Ramos (cell line): Measurements from ENCODE around the gene SHOX.
"Not testable (repeated sequence)": the region's sequence is repeated elsewhere in the genome, so short reads cannot be mapped to it uniquely, and the experiment has no call there.

ENCODE experiments used
- in situ Hi-C: fragments of 300-500 bp; cut with MboI; formaldehyde crosslinking; loops from one replicate; pipeline ENCODE4 v1.14.3; 2022; ENCODE audit warnings: low sequenced_read_pairs; ENCODE audit not compliant: unreplicated experiment

Gene SHOX

DNA sequence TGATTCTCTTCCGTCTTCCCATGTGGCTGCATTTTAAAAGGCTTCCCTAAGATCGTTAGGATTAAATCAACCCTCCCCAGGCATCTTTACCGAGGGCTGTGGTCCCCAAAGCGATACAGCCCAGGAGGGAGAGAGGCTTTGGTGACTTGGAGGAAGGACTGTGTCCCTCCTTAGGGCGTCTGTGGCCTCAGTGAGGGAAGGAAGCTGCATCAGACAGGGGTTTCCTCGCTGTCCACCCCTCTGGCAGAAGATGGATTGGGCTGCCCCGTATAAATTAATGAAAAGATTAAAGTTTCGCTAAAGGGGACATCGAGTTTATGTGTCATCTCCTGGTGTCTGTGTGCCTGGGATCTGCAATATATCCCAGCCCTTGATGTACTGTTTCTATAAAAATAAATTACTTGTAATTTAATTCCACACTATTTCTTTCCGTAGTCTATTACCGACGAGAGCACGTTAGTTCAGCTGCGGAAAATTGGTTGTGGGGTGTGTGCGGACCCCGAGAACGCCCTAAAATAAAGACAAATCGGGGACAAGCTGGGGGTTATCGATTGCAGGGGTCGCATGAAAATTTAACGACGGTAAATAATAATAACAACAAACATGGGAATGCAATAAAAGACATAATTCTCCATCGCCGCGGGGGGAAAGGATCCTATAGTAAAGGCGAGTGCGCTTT, 6.5 kb downstream of the SHOX start:
- in situ Hi-C loops, result no loop called here

DNA sequence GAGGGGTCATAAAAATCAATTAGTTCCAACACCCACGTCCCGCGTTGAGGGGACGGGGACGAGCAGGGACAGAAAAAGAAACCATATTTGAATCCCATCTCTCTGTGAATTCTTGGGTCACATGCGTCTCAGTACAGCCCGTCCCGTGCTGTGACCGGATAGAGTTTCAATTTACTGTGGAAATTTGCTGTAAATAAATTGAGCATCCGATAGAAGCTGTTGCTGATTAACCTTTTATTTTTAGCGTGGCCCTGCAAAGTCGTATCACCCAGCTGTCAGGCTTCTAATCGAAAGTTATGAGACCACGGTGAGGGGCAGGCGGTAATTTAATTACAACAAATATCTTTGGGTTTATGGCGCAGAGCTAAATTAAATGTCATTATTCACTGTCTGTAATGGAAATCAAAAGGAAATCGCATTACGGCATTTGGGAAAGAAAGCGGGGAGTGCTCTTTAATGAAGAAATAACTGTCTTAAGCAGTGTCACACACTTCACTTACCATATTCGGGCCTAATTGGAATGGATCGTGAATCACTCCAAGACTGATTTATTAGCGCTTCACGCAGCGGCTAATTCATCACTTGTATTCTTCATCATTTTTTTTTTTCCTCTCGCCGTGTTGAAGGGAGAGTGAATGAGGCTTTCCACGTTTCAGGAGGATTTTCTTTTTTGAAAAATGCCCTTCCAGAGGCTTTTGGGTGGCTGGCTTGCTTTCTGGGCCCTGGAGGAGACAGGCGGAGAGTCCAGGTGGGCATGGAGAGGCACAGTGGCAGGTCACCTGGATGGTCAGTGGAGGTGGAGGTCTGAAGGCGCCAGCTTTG, 7.3 kb downstream of the SHOX start:
- in situ Hi-C loops, result no loop called here

DNA sequence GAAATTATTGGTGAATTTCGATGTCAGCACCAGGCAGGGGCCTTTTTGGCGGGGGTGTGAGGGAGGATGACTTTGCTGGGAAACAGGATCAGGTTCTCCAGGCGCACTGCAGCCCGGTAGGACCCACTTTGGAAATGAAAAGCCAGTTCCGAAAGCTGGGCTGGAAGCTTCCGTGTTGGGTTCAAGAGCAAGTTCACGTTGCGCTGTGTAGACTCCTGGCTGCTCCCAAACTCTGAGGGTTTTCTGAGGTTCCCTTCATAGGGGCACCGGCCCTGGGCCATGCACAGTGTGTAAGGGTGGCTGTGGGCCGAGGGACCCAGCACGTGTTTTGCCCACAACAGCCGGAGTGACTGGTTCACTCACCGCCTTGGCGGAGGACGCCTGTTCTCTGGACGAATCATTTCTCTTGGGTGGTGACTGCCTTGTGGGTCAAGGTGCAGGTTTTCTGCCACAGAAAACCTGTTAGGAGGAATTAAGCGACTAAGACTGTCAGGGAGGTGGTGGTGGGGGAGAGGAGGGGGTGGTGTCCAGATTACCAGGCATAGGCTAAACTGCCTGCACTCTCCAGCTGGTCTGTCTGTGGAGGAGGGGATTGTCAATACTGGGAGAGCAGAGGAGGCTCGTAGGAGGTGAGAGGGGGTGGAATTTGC, 8.0 kb downstream of the SHOX start:
- in situ Hi-C loops, result no loop called here

DNA sequence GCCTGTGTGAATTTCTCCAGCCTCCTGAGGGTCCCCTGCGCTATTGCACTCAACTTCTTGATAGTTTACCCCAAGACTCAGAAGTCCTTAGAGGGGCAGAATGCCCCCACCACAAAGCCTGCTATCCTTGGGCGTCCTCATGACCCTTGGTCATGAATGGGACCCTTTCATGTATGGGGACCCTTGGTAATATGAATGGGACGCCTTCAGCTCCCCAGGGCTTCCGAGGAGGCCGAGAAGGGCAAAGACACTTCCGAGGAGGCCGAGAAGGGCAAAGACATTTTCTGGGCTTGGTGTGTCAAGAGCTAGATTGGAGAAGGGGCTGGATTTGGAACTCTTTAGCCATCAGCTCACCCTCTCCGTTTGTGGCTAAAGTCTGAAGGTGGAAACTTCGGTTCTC, 8.6 kb downstream of the SHOX start:
- in situ Hi-C loops, result no loop called here

DNA sequence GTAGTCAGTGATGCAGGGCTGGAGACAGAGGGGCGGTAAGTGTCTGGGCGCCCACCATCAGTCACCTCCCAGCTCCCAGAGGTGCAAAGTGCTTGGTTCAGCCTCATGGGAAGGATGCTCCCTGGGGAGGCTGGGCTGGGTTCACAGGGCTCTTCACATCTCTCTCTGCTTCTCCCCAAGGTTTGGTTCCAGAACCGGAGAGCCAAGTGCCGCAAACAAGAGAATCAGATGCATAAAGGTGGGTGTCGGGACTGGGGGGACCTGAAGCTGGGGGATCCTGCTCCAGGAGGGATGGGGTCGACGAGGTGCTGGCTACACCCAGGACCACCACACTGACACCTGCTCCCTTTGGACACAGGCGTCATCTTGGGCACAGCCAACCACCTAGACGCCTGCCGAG, 10.1 kb downstream of the SHOX start:
- in situ Hi-C loops, result no loop called here

DNA sequence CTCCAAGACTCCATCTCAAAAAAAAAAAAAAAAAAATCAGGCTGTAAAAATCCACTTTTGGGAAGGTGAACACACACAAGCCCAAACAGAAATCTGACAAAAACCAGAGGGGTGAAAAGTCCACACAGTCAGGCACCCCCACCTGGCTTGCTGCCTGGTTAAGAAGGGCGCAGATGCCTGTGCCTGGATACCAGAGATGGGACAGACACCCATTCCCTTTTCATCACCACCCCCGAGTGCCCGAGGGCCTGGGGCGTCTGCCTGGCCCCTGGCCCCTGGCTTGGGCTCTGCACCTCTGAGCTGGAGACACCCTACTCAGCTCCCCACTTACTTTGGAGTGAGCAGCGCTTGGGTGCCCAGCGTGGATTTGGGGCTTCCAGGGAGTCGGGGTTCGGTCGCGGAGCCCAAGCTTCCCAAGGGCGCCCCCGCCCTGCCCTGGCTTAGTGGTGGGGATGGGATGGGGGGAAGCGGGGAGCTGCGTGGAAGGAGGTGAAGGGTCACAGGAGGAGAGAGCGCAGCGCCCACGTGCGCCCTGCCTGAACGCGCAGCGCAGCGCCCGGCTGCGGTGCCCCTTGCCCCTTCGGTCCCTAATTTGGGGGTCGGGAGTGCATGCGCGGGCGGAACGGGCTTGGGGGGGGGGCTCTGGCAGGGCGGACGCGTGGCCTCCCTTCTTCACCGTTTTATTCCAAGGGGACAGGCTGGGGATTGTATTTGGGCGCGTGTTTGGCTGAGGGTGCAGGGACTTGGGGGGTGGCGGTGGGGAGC, 11.3 kb downstream of the SHOX start:
- in situ Hi-C loops, result no loop called here

DNA sequence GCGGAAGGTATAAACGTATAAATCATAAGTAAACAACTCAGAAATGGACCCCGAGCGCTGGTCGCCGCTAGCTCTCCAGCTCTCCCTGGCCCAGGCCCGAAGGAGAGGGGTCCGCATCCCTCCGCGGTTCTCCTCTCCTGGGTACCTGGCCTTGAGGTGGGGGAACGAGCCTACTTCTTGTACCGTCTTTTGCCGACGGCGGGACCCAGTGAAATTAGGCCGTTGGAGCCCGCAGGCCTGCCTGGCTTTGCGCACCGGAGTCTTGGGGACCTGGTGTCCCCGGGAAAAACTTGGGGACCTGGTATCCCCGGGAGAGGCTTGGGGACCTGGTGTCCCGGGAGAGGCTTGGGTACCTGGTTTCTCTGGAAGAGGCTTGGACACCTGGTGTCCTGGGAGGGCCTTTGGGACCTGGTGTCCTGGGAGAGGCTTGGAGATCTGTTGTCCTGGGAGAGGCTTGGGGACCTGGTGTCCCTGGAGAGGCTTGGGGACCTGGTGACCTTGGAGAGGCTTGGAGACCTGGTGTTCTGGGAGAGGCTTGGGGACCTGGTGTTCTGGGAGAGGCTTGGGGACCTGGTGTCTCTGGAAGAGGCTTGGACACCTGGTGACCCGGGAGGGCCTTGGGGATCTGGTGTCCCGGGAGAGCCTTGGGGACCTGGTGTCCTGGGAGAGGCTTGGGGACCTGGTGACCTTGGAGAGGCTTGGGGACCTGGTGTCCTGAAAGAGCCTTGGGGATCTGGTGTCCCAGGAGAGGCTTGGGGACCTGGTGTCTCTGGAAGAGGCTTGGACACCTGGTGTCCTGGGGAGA, 12.0 kb downstream of the SHOX start:
- in situ Hi-C loops, result no loop called here

DNA sequence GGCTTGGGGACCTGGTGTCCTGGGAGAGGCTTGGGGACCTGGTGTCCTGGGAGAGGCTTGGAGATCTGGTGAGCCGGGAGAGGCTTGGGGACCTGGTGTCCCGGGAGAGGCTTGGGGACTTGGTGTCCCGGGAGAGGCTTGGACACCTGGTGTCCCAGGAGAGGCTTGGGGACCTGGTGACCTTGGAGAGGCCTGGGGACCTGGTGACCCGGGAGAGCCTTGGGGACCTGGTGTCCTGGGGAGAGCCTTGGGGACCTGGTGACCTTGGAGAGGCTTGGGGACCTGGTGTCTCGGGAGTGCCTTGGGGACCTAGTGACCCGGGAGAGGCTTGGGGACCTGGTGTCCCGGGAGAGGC, 12.6 kb downstream of the SHOX start:
- in situ Hi-C loops, result no loop called here

DNA sequence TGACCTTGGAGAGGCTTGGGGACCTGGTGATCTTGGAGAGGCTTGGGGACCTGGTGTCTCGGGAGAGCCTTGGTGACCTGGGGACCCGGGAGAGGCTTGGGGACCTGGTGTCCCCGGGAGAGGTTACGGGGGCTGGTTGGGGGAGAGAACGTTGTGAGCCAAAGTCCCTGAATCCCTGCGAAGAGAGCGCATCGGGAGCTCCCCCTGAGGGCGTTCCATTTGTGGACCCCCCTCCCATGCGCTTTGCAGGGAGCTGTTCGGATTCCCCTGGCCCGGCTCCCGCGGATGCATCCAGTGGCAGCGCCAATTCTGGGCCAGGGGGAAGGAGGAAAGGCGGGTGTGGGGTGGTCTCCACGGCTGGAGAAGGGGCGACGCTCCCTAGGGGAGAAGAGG, 13.3 kb downstream of the SHOX start:
- in situ Hi-C loops, result no loop called here

DNA sequence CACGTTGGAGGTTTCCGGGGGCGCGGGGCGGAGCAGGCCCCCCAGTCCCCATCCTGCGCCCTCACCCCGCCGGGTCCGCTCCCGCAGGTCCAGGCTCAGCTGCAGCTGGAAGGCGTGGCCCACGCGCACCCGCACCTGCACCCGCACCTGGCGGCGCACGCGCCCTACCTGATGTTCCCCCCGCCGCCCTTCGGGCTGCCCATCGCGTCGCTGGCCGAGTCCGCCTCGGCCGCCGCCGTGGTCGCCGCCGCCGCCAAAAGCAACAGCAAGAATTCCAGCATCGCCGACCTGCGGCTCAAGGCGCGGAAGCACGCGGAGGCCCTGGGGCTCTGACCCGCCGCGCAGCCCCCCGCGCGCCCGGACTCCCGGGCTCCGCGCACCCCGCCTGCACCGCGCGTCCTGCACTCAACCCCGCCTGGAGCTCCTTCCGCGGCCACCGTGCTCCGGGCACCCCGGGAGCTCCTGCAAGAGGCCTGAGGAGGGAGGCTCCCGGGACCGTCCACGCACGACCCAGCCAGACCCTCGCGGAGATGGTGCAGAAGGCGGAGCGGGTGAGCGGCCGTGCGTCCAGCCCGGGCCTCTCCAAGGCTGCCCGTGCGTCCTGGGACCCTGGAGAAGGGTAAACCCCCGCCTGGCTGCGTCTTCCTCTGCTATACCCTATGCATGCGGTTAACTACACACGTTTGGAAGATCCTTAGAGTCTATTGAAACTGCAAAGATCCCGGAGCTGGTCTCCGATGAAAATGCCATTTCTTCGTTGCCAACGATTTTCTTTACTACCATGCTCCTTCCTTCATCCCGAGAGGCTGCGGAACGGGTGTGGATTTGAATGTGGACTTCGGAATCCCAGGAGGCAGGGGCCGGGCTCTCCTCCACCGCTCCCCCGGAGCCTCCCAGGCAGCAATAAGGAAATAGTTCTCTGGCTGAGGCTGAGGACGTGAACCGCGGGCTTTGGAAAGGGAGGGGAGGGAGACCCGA, 14.0 kb downstream of the SHOX start:
- in situ Hi-C loops, result no loop called here

DNA sequence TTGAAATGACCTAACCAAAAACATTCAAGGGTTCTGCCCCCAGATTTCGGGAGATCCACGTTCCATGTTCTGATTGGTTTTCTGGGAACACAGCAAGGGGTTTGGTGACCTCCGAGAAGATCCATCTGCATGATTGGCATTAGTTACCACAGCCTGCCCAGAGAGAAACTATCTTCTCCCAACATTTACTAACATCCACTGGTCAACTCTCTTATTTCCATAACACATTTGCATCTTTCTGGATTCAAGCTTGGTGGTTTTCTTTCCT, 15.6 kb downstream of the SHOX start:
- in situ Hi-C loops, result no loop called here

DNA sequence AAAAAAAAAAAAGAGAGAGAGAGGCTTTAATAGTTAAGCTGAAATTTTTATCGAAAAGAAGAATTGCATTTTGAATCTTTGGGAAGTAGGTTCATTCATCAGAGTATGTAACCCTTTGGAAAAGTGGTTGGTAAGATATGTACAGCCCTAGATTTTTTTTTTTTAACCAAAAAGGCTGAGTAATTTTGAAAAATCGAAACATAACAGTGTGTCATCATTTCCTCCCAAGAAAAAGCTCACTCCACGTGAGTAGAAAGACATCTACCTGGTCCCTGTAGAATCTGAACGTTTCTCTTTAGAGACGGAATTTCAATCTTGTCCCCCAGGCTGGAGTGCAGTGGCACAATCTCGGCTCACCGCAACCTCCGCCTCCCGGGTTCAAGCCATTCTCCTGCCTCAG, 16.2 kb downstream of the SHOX start:
- in situ Hi-C loops, result no loop called here

DNA sequence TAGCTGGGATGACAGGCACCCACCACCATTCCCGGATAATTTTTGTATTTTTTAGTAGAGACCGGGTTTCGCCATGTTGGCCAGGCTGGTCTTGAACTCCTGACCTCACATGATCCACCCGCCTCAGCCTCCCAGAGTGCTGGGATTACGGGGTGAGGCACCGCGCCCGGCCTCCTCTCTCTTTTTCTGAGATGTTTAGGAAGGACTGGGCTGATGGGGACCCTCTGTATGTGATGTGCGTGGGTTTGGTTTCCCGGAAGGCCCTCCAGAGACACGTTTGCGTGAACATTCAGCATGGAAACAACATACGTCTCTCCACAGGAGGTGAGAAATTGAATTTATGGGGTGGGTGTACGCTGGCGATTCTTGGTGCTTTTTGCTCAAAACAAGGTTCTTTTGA, 18.6 kb downstream of the SHOX start:
- in situ Hi-C loops, result no loop called here

DNA sequence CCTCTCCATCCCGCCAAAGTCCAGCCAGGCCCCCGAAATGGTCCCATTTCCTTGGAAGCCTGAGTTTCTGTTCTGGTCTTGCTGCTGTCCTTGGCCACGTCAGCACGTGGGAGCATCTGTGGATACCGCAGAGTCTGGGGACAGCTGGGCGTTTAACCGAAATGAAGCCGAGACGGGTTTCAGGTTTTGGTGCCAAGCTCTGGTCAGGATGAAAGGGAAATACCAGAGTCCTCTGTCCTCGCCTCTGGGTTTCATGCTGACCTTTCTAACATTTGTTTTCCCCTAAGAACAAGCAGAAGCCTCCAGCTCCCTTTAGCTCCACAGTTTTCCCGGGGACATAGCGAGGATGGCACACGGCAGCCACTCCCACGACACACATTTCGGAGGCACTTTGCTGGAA, 19.7 kb downstream of the SHOX start:
- in situ Hi-C loops, result no loop called here

DNA sequence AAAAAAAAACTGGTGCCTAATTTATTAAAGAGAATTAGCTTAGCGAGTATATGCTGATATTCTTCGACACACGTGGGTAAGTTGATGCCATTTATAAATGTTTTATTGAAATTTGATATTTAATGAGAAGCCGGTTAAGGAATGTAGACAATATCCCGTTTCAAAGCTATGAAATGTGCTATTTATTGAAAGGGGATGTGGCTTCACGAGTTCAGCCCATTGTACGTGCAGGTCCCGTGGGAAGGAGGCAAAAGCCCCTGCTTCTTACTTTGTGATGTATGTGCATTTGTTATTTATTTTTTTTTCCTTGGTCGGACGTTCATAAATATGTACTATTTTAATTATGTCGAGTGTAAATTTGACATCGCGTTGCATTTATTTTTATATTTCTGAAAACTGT, 20.2 kb downstream of the SHOX start:
- in situ Hi-C loops, result no loop called here

DNA sequence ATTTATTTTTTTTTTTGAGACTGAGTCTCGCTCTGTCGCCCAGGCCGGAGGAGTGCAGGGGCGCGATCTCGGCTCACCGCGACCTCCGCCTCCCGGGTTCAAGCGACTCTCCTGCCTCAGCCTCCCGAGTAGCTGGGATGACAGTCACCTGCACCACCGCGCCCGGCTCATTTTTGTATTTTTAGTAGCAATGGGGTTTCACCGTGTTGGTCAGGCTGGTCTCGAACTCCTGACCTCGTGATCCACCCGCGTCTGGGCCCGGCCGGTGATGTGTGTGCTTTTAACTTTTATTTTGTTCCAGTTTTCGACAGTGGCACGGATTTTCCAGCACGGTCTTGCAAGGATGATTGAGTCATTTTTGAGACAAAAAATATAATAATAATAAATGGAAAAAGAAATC, 21.3 kb downstream of the SHOX start:
- in situ Hi-C loops, result not testable (repeated sequence)

DNA sequence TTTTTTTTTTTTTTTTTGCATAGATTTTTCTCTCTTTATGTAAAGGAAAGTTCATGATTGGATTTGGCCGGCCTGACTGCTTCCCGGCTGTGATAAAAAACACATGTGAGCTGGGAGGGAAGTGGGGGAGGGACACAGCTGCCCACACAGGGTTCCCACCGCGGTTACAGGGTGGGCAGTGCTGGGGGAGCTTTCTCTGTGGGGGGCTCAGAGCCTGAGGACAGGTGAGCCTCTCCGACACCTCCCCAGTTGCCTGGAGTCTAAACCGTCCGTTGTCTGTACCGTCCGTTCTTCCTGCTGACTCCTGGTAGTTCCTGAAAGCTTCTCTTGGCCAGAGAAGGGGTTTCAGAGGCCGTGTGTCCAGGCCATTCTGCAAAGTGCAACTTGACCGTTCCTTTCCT, 21.8 kb downstream of the SHOX start:
- in situ Hi-C loops, result no loop called here

DNA sequence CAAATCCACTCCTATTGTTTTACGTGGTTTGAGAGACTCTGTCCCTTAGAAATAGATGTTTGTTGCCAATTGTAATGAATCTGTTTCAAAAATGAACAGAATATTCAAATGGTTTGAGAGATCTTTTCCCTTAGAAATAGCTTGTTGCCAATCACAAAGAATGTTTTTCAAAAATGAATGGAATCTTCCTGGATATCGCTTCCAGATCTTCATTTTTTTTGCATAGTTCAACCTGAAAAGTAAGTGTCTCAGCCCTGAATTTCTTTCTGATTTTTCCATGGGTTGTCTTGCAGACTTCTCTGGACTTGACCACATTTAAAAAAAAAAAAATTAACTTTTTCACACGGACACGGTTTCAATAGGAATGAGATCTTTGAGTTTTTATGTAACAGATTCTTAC, 22.7 kb downstream of the SHOX start:
- in situ Hi-C loops, result no loop called here

DNA sequence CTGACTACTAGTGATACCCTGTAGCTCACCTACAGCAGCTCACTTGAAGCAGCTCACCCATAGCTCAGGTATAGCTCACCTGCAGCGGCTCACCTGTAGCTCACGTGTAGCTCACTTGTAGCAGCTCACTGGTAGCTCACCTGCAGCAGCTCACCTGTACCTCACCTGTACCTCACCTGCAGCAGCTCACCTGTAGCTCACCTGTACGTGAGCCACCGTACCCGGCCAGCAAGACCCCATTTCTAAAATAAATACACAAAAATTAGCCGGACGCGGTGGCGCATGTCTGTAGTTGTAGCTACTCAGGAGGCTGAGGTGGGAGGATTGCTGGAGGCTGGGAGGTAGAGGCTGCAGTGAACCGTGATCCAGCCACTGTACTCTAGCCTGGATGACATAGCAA, 30.6 kb downstream of the SHOX start:
- in situ Hi-C loops, result no loop called here
